Measurements from ENCODE around the gene ZBTB46.

GRCh38 chr20:63835021-63835858 lies 4.2 kb upstream of the ZBTB46 start:
- TF ChIP-seq CTCF (conservative IDR thresholded peaks at IDR 0.05; ENCODE audit: low read depth, low read length) (no peak), EZH2 (IDR thresholded peaks at IDR 0.05; ENCODE audit: borderline replicate concordance, low read depth, low read length, poor library complexity, severe bottlenecking) (no peak)

Data from A673 (cell line).